Activated CD4-positive, alpha-beta T cell treated with anti-CD3 and anti-CD28 coated beads, Interleukin-2, amount 10 ng/mL, durations not matched to agents 24 days and 14 days (primary cell): ENCODE measurements around the gene CTIF. TPM values are rescaled to one million over a fixed set of nuclear protein-coding genes. Genes with fewer than 3 reads are reported as not detected.

ENCODE experiments used
- DNase-seq: peaks from one replicate; pipeline ENCODE4 v3.0.0; 2022
- H3K27ac Mint-ChIP-seq: one replicate; pipeline ENCODE4 v1.8.0; 2022; ENCODE audit warnings: mild to moderate bottlenecking, mixed read lengths
- H3K27me3 Mint-ChIP-seq: one replicate; pipeline ENCODE4 v1.8.0; 2022; ENCODE audit warnings: mixed read lengths
- H3K36me3 Mint-ChIP-seq: one replicate; pipeline ENCODE4 v1.8.0; 2022; ENCODE audit warnings: low read depth, mild to moderate bottlenecking, mixed read lengths
- H3K4me1 Mint-ChIP-seq: one replicate; pipeline ENCODE4 v1.8.0; 2021; ENCODE audit warnings: mixed read lengths
- H3K4me3 Mint-ChIP-seq: one replicate; pipeline ENCODE4 v1.8.0; 2022; ENCODE audit warnings: mild to moderate bottlenecking, moderate library complexity, mixed read lengths
- H3K9me3 Mint-ChIP-seq: one replicate; pipeline ENCODE4 v1.8.0; 2021; ENCODE audit warnings: mixed read lengths
- intact Hi-C: fragments of 100-400 bp; cut with micrococcal nuclease; formaldehyde crosslinking; loops from one replicate; pipeline ENCODE4 v1.15.1; 2023
- total RNA-seq: library from RNA; stranded (reverse); gene quantifications from 2 replicates; pipeline ENCODE4 v1.2.3, GENCODE V29; 2022

Gene CTIF
- total RNA-seq, 1 donor from 2014 or later, result 9.5 TPM

- H3K27ac Mint-ChIP-seq, result no peak overlapping the region
- no peak for DNase-seq
- intact Hi-C loops, result no loop called here
- peaks cover 15% of the 10 kb centered on the region for H3K4me1 Mint-ChIP-seq
- H3K36me3 Mint-ChIP-seq, result peaks cover 2% of the 10 kb centered on the region
- H3K9me3 Mint-ChIP-seq, result peaks cover 12% of the 10 kb centered on the region
- H3K27me3 Mint-ChIP-seq, result no peaks in the 10 kb centered on the region
- no peak overlapping the region for H3K4me3 Mint-ChIP-seq
These were observed 357.6 kb downstream of the CTIF start for GRCh38 chr18:48896326-48896874.

GRCh38 chr18:48896875-48897511 lies 358.2 kb downstream of the CTIF start:
- Mint-ChIP-seq H3K27me3 (no peaks in the 10 kb centered on the region), H3K4me3 (no peak overlapping the region), H3K36me3 (peaks cover 2% of the 10 kb centered on the region), H3K4me1 (peaks cover 15% of the 10 kb centered on the region), H3K27ac (peak overlapping the region; percentile 68), H3K9me3 (peaks cover 12% of the 10 kb centered on the region)
- intact Hi-C loops, result no loop called here
- no peak for DNase-seq

DNA sequence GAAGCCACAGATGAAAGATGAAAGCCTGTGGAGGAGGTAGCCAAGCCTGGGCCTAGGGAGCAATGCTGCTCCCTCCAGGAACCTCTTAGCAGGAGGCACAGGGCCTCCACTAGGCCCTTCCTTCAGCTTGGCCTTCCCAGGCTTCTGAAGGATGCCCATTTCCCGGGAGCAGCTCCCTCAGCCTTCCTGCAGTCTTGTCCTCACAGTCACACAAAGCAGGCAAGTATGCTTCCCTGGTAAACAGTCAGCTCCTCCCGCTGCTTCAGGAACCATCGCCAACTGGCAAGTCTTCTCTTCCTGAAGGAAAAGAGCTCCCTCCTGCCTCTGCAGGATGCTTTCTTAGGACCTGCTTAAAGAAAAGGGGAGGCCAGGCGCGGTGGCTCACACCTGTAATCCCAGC lies 358.7 kb downstream of the CTIF start:
- H3K27me3 Mint-ChIP-seq, result no peaks in the 10 kb centered on the region
- no peak overlapping the region for H3K27ac Mint-ChIP-seq
- H3K9me3 Mint-ChIP-seq, result peaks cover 12% of the 10 kb centered on the region
- intact Hi-C loops, result no loop called here
- no peak overlapping the region for H3K4me3 Mint-ChIP-seq
- DNase-seq, result no peak
- H3K36me3 Mint-ChIP-seq, result peaks cover 2% of the 10 kb centered on the region
- peaks cover 15% of the 10 kb centered on the region for H3K4me1 Mint-ChIP-seq

- Mint-ChIP-seq H3K4me3 (no peak overlapping the region), H3K9me3 (peaks cover 12% of the 10 kb centered on the region), H3K27me3 (no peaks in the 10 kb centered on the region), H3K4me1 (peaks cover 15% of the 10 kb centered on the region), H3K36me3 (peaks cover 2% of the 10 kb centered on the region), H3K27ac (no peak overlapping the region)
- no peak for DNase-seq
- intact Hi-C loops, result no loop called here
These were observed 359.7 kb downstream of the CTIF start for GRCh38 chr18:48898521-48898920.

- H3K4me3 Mint-ChIP-seq, result no peak overlapping the region
- no peak overlapping the region for H3K27ac Mint-ChIP-seq
- intact Hi-C loops, result no loop called here
- H3K4me1 Mint-ChIP-seq, result peaks cover 15% of the 10 kb centered on the region
- H3K9me3 Mint-ChIP-seq, result peaks cover 16% of the 10 kb centered on the region
- DNase-seq, result no peak
- H3K36me3 Mint-ChIP-seq, result peaks cover 2% of the 10 kb centered on the region
- H3K27me3 Mint-ChIP-seq, result peaks cover 2% of the 10 kb centered on the region
These were observed 360.8 kb downstream of the CTIF start for GRCh38 chr18:48899558-48900174.

GRCh38 chr18:48900469-48900868 lies 361.6 kb downstream of the CTIF start:
- Mint-ChIP-seq H3K4me3 (no peak overlapping the region), H3K36me3 (peaks cover 4% of the 10 kb centered on the region), H3K9me3 (peaks cover 24% of the 10 kb centered on the region), H3K27ac (no peak overlapping the region), H3K27me3 (peaks cover 9% of the 10 kb centered on the region), H3K4me1 (peaks cover 15% of the 10 kb centered on the region)
- intact Hi-C loops, result no loop called here
- no peak for DNase-seq

- Mint-ChIP-seq H3K4me1 (peaks cover 14% of the 10 kb centered on the region), H3K4me3 (no peak overlapping the region), H3K9me3 (peaks cover 25% of the 10 kb centered on the region), H3K27me3 (peaks cover 11% of the 10 kb centered on the region), H3K36me3 (peaks cover 4% of the 10 kb centered on the region), H3K27ac (no peak overlapping the region)
- DNase-seq, result no peak
- intact Hi-C loops, result no loop called here
These were observed 362.6 kb downstream of the CTIF start for GRCh38 chr18:48901145-48902022.

DNA sequence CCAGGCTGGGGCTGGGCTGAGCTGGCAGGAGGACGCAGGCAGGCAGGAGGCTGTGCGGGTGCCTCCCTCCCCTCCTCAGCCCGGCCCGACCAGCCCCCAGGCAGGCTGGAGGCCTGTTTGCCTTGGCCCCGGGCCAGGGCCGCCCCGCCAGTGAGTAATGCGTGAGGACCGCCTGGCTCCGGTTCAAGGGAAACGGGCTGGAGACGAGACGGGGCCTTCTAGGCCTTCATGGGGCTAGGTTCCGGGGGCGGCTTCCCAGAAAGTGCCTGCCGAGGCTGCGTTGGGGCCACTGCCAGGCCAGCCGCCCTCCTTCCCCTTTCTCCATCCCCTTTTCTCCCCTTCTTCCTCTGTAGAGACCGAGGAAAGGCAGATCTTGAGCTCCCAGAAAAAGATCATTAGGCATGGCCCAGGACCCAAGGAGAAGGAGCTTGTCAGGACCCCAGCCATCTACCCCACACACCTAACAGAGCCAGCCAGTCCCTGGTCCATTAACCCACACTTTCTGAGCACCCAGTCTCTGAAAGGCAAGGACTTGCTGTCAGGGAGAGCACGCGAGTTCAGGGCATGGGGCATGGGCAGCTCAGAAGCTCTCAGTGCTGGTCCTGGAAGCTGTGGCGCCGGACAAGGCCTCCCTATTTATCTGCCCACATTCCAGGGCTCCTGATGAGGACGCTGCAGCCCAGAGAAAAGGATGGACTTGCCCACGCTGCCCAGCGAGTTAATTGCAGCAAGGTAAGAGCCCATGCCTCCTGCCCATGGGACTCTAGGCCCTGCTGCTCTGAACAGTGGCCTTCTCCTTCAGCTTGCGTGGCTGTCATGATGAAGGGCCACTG lies 363.4 kb downstream of the CTIF start:
- intact Hi-C loops, result no loop called here
- Mint-ChIP-seq H3K27ac (no peak overlapping the region), H3K36me3 (peaks cover 4% of the 10 kb centered on the region), H3K27me3 (peaks cover 11% of the 10 kb centered on the region), H3K4me3 (no peak overlapping the region), H3K4me1 (peaks cover 8% of the 10 kb centered on the region), H3K9me3 (peaks cover 25% of the 10 kb centered on the region)
- no peak for DNase-seq

GRCh38 chr18:48902856-48903601 lies 364.2 kb downstream of the CTIF start:
- H3K9me3 Mint-ChIP-seq, result peaks cover 25% of the 10 kb centered on the region
- H3K36me3 Mint-ChIP-seq, result peaks cover 4% of the 10 kb centered on the region
- no peak for DNase-seq
- H3K4me1 Mint-ChIP-seq, result peaks cover 8% of the 10 kb centered on the region
- H3K4me3 Mint-ChIP-seq, result no peak overlapping the region
- intact Hi-C loops, result no loop called here
- no peak overlapping the region for H3K27ac Mint-ChIP-seq
- H3K27me3 Mint-ChIP-seq, result peaks cover 11% of the 10 kb centered on the region

GRCh38 chr18:48904091-48904490 lies 365.3 kb downstream of the CTIF start:
- Mint-ChIP-seq H3K4me3 (no peak overlapping the region), H3K27me3 (peaks cover 11% of the 10 kb centered on the region), H3K27ac (no peak overlapping the region), H3K36me3 (peaks cover 2% of the 10 kb centered on the region), H3K4me1 (peaks cover 13% of the 10 kb centered on the region), H3K9me3 (peaks cover 25% of the 10 kb centered on the region)
- intact Hi-C loops, result no loop called here
- DNase-seq, result no peak

DNA sequence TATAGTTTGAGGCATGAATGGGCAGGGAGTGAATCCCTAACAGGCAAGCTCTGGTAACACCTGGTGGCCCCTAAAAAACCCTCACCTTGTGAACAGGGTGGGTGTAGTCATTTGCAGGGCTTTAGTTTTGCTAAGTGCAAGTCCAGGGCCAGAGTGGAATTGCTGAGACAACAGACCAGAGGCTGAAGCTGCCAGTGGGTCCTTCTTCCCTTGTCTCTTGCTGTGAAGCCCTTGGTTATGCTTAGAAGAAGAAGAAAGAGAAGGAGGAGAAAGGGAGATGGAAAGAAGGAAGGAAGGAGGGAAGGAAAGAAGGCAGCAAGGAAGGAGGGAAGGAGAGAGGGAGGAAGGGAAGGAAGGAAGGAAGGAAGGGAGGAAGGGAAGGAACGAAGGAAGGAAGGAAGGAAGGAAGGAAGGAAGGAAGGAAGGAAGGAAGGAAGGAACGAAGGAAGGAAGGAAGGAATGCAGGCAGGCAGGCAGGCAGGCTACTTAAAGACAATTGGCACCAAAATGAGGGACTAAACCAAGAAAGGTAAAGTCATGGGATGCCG lies 366.1 kb downstream of the CTIF start:
- Mint-ChIP-seq H3K4me3 (no peak overlapping the region), H3K4me1 (peaks cover 15% of the 10 kb centered on the region), H3K27ac (no peak overlapping the region), H3K36me3 (peaks cover 2% of the 10 kb centered on the region), H3K27me3 (peaks cover 11% of the 10 kb centered on the region), H3K9me3 (peaks cover 19% of the 10 kb centered on the region)
- no peak for DNase-seq
- intact Hi-C loops, result no loop called here

DNA sequence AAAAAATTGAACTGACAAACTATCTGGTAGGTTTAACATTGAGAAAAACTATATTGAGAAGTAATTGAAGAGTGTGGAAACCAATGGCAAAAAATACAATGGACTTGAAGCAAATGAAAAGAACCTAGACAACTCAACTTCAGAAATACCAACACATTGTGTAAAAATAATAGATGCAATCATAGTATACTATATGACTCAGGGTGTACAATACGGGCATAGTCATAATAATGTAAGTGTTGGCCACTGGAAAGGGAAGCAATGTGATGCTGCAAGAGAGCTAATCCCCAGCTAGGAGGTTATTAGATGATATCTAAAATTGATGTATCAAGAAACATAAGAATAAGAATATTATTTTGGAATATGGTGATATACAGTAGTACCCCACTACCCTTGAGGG lies 366.7 kb downstream of the CTIF start:
- H3K27me3 Mint-ChIP-seq, result peaks cover 11% of the 10 kb centered on the region
- DNase-seq, result no peak
- intact Hi-C loops, result no loop called here
- no peak overlapping the region for H3K27ac Mint-ChIP-seq
- peaks cover 19% of the 10 kb centered on the region for H3K9me3 Mint-ChIP-seq
- peaks cover 15% of the 10 kb centered on the region for H3K4me1 Mint-ChIP-seq
- no peak overlapping the region for H3K4me3 Mint-ChIP-seq
- peaks cover 2% of the 10 kb centered on the region for H3K36me3 Mint-ChIP-seq
